Lower leg skin (tissue), 4 donors: ENCODE measurements around the gene FOXL2. TPM values are rescaled to one million over a fixed set of nuclear protein-coding genes. Genes with fewer than 3 reads are reported as not detected.

ENCODE experiments used
- DNase-seq, 2 donors: peaks; one replicate each; pipeline ENCODE4 v3.0.0-alpha.2; 2019; ENCODE audit warnings: low spot score in 2 of 2
- H3K4me3 ChIP-seq: fragments of 200-600 bp; sonication (generic); 2 replicates; pipeline ENCODE4 v1.5.1; 2017; ENCODE audit warnings: mild to moderate bottlenecking, low read depth; ENCODE audit not compliant: poor library complexity, severe bottlenecking
- CTCF ChIP-seq, 3 donors: fragments of 450-650 bp; IDR thresholded peaks; one replicate each; pipeline ENCODE4 v1.5.1; 2016; ENCODE audit warnings: antibody characterized with exemption in 3 of 3, mild to moderate bottlenecking in 3 of 3, moderate library complexity in 2 of 3
- POLR2A ChIP-seq, 2 donors: fragments of 450-650 bp; IDR thresholded peaks; one replicate each; pipeline ENCODE4 v1.6.1; 2016 to 2017; ENCODE audit warnings: antibody characterized with exemption in 2 of 2, mild to moderate bottlenecking in 1 of 2, moderate library complexity in 1 of 2
- WGBS, 2 donors: methylation state at CpG; one replicate each; pipeline ENCODE4 v1.1.5; 2018; 5-methylcytosine and 5-hydroxymethylcytosine counted together
- intact Hi-C: fragments of 100-400 bp; cut with DNase I; formaldehyde crosslinking; loops from one replicate; pipeline ENCODE4 v1.15.0; 2023; ENCODE audit warnings: low total_unique reads
- total RNA-seq, 4 donors: library from RNA; depleted of rRNA; stranded (reverse); fragments of >200 nt; gene quantifications; one replicate each; pipeline ENCODE4 v1.1.0, GENCODE V29; 2016

FOXL2 gene
- total RNA-seq, 4 donors from 2014 or later, result not detected

GRCh38 chr3:138949445-138950005 is 2.6 kb upstream of the FOXL2 start:
- intact Hi-C loops, result no loop called here
- 31 to 41% methylated on average over 12 to 26 of the region's 27 CpGs for WGBS, 2 donors
- no peak for TF ChIP-seq CTCF (IDR thresholded peaks at IDR 0.05)
- TF ChIP-seq POLR2A (IDR thresholded peaks at IDR 0.05), result no peak
- DNase-seq, result no peak
- H3K4me3 ChIP-seq, result no peak overlapping the region

GRCh38 chr3:138949002-138949418 is 2.1 kb upstream of the FOXL2 start:
- TF ChIP-seq POLR2A (IDR thresholded peaks at IDR 0.05) (no peak), CTCF (IDR thresholded peaks at IDR 0.05) (no peak)
- intact Hi-C loops, result no loop called here
- 62 to 82% methylated on average over 5 of the region's 5 CpGs for WGBS, 2 donors
- H3K4me3 ChIP-seq, result no peak overlapping the region
- peak in 1 of 2 donors; percentile 40 for DNase-seq

- intact Hi-C loops, result no loop called here
- TF ChIP-seq POLR2A (IDR thresholded peaks at IDR 0.05) (no peak), CTCF (IDR thresholded peaks at IDR 0.05) (no peak)
- WGBS, 2 donors, result 82 to 84% methylated on average over 3 of the region's 3 CpGs
- H3K4me3 ChIP-seq, result no peak overlapping the region
- peak in 1 of 2 donors; percentile 31 for DNase-seq
Observed at GRCh38 chr3:138948371-138949001, 1.5 kb upstream of the FOXL2 start.

- peak overlapping the region; percentile 17 for H3K4me3 ChIP-seq
- TF ChIP-seq CTCF (IDR thresholded peaks at IDR 0.05) (no peak), POLR2A (IDR thresholded peaks at IDR 0.05) (no peak)
- 34 to 36% methylated on average over 21 of the region's 21 CpGs for WGBS, 2 donors
- no peak for DNase-seq
- intact Hi-C loops, result no loop called here
Observed at GRCh38 chr3:138947495-138948121, 671 bp upstream of the FOXL2 start.

GRCh38 chr3:138945709-138946662 is 951 bp downstream of the FOXL2 start:
- 0 to 1% methylated on average over 18 to 31 of the region's 120 CpGs for WGBS, 2 donors
- intact Hi-C loops, result no loop called here
- peak in 1 of 2 donors; percentile 79 for DNase-seq
- no peak for TF ChIP-seq POLR2A (IDR thresholded peaks at IDR 0.05)
- TF ChIP-seq CTCF (IDR thresholded peaks at IDR 0.05), result no peak
- H3K4me3 ChIP-seq, result peak overlapping the region; percentile 17
